HepG2 (cell line): ENCODE measurements around the gene RNU6-8.

Experiments used
- CTCF ChIP-seq: sonication (generic); formaldehyde crosslinking; IDR thresholded peaks from 2 replicates; pipeline ENCODE4 v1.5.0; 2020; ENCODE audit warnings: mild to moderate bottlenecking, missing genetic modification reagents, moderate library complexity
- EZH2 ChIP-seq: conservative IDR thresholded peaks from 2 replicates; pipeline ENCODE4 v1.6.1; 2012; ENCODE audit warnings: mild to moderate bottlenecking, low read depth, low read length, moderate library complexity
- MYC ChIP-seq: sonication (generic); formaldehyde crosslinking; IDR thresholded peaks from 2 replicates; pipeline ENCODE4 v1.9.0; 2021; ENCODE audit warnings: missing genetic modification reagents, borderline replicate concordance
- POLR2A ChIP-seq, 2 experiments: IDR thresholded peaks; 2 replicates each; pipeline ENCODE4 v1.6.1; 2011; ENCODE audit warnings: low read depth in 2 of 2, low read length in 2 of 2, mild to moderate bottlenecking in 1 of 2, moderate library complexity in 1 of 2; ENCODE audit not compliant: insufficient read depth in 1 of 2
- SMC3 ChIP-seq: IDR thresholded peaks from 2 replicates; pipeline ENCODE4 v1.6.1; 2011; ENCODE audit warnings: low read length, improper control_type of control experiment
- ZBTB21 ChIP-seq: sonication (generic); formaldehyde crosslinking; IDR thresholded peaks from 2 replicates; pipeline ENCODE4 v1.4.0; 2020; ENCODE audit warnings: missing genetic modification reagents
- ZBTB33 ChIP-seq: sonication (generic); formaldehyde crosslinking; IDR thresholded peaks from 2 replicates; pipeline ENCODE4 v1.4.0; 2020; ENCODE audit warnings: missing genetic modification reagents
- ZHX2 ChIP-seq, 2 experiments: sonication (generic) in 1 of 2; formaldehyde crosslinking in 1 of 2; IDR thresholded peaks; 2 replicates each; pipeline versions ENCODE4 v1.6.1 to v1.9.0; 2014 to 2022; ENCODE audit warnings: antibody characterized with exemption in 1 of 2, borderline replicate concordance in 1 of 2, inconsistent platforms in 1 of 2, low read depth in 1 of 2, missing genetic modification reagents in 1 of 2

GRCh38 chr14:32166924-32167323, 36.1 kb downstream of the RNU6-8 start:
- no peak for TF ChIP-seq EZH2
- no peak for TF ChIP-seq MYC
- TF ChIP-seq ZBTB33 (CRISPR knock-in tag), result no peak
- no peak for TF ChIP-seq ZHX2 (IDR thresholded peaks at IDR 0.05; ENCODE audit: low read depth)
- TF ChIP-seq ZHX2 (CRISPR knock-in tag; IDR thresholded peaks at IDR 0.05; ENCODE audit: borderline replicate concordance), result no peak
- no peak for TF ChIP-seq POLR2A (IDR thresholded peaks at IDR 0.05; ENCODE audit: insufficient read depth in 1 of 2, low read depth in 2 of 2, low read length in 2 of 2)
- TF ChIP-seq ZBTB21, result no peak
- TF ChIP-seq CTCF (CRISPR knock-in tag), result no peak
- no peak for TF ChIP-seq SMC3
